H1 (cell line): ENCODE data around the gene ARTN. TPM values are rescaled to one million over a fixed set of nuclear protein-coding genes. Genes with fewer than 3 reads are reported as not detected.

Experiments used
- CTCF ChIA-PET: fragments of 300-600 bp; sonication (Branson Sonifier 250); formaldehyde crosslinking; loops from one replicate; lab custom pipeline; 2021; ENCODE audit not compliant: partially characterized antibody; lab: Charles Lee
- POLR2A ChIA-PET: fragments of 300-600 bp; sonication (Branson Sonifier 250); formaldehyde crosslinking; loops from one replicate; lab custom pipeline; 2021; ENCODE audit warnings: inconsistent platforms; ENCODE audit not compliant: partially characterized antibody; lab: Charles Lee
- DNase-seq, 2 experiments: peaks; one replicate each; pipeline versions ENCODE4 v3.0.0 to v3.0.0-alpha.2; 2010 to 2022; ENCODE audit warnings: low spot score in 2 of 2, low read depth in 1 of 2, mixed read lengths in 1 of 2
- FAIRE-seq: peaks from 2 replicates; lab custom pipeline; 2011; peaks lifted over from hg19 to GRCh38; lab: Jason Lieb, UNC
- H2AFZ ChIP-seq: 2 replicates; pipeline ENCODE4 v1.8.1; 2012; ENCODE audit warnings: low read length, inconsistent platforms
- H2AK5ac ChIP-seq: 2 replicates; pipeline ENCODE4 v1.6.1; 2013; ENCODE audit warnings: low read depth, low read length
- H2BK120ac ChIP-seq: replicated peaks from 2 replicates; pipeline ENCODE3; 2013; ENCODE audit warnings: low read depth, low read length, inconsistent platforms
- H2BK12ac ChIP-seq: 2 replicates; pipeline ENCODE4 v1.6.1; 2013; ENCODE audit warnings: low read depth, low read length
- H2BK15ac ChIP-seq: 2 replicates; pipeline ENCODE4 v1.6.1; 2013; ENCODE audit warnings: low read length
- H2BK20ac ChIP-seq: 2 replicates; pipeline ENCODE4 v1.6.1; 2013; ENCODE audit warnings: low read length
- H2BK5ac ChIP-seq: 2 replicates; pipeline ENCODE4 v1.6.1; 2013; ENCODE audit warnings: low read depth, low read length
- H3K14ac ChIP-seq: 2 replicates; pipeline ENCODE4 v1.6.1; 2013; ENCODE audit warnings: inconsistent platforms; ENCODE audit not compliant: insufficient read length
- H3K18ac ChIP-seq: 2 replicates; pipeline ENCODE4 v1.6.1; 2013; ENCODE audit warnings: low read length; ENCODE audit errors: extremely low read depth
- H3K23ac ChIP-seq: 2 replicates; pipeline ENCODE4 v1.6.1; 2013; ENCODE audit warnings: inconsistent platforms; ENCODE audit not compliant: insufficient read length
- H3K23me2 ChIP-seq: 2 replicates; pipeline ENCODE4 v1.6.1; 2013; ENCODE audit warnings: low read depth, low read length
- H3K27ac ChIP-seq: 2 replicates; pipeline ENCODE4 v1.6.1; 2011; ENCODE audit warnings: low read depth, low read length, inconsistent platforms
- H3K27me3 ChIP-seq, 4 experiments: replicated peaks in 1 of 4; 1 replicate in 1 of 4; 2 replicates in 3 of 4; pipeline versions ENCODE4 v1.6.1 to v1.8.1; 2011 to 2013; ENCODE audit warnings: low read length in 3 of 4, mild to moderate bottlenecking in 3 of 4, inconsistent platforms in 2 of 4, mixed read lengths in 2 of 4, moderate library complexity in 1 of 4; ENCODE audit not compliant: control insufficient read depth in 3 of 4, insufficient read depth in 3 of 4; ENCODE audit errors: extremely low read depth in 1 of 4
- H3K36me3 ChIP-seq, 4 experiments: 2 replicates each; pipeline versions ENCODE4 v1.6.1 to v1.8.1; 2011 to 2013; ENCODE audit warnings: mild to moderate bottlenecking in 4 of 4, low read length in 3 of 4, moderate library complexity in 2 of 4, control low read depth in 1 of 4, inconsistent platforms in 1 of 4; ENCODE audit not compliant: insufficient read depth in 4 of 4, control insufficient read depth in 2 of 4
- H3K4ac ChIP-seq: replicated peaks from 2 replicates; pipeline ENCODE3; 2013; ENCODE audit warnings: low read length, low read depth, mixed read lengths, inconsistent platforms; ENCODE audit not compliant: insufficient read length
- H3K4me1 ChIP-seq, 4 experiments: replicated peaks in 1 of 4; 1 replicate in 1 of 4; 2 replicates in 3 of 4; pipeline versions ENCODE4 v1.6.1 to v1.8.1; 2011 to 2013; ENCODE audit warnings: low read length in 3 of 4, inconsistent platforms in 2 of 4, mixed read lengths in 1 of 4; ENCODE audit not compliant: insufficient read depth in 4 of 4, control insufficient read depth in 3 of 4
- H3K4me2 ChIP-seq, 2 experiments: 2 replicates each; pipeline versions ENCODE4 v1.6.1 to v1.8.1; 2011 to 2013; ENCODE audit warnings: low read depth in 2 of 2, low read length in 2 of 2, control low read depth in 1 of 2, inconsistent platforms in 1 of 2, mild to moderate bottlenecking in 1 of 2; ENCODE audit not compliant: insufficient read depth in 1 of 2
- H3K4me3 ChIP-seq, 4 experiments: fragments of 200-600, 300-600 bp in 1 of 4; sonication (generic), shearing (Covaris generic), sonication (Bioruptor Twin) in 1 of 4; 2 replicates each; pipeline versions ENCODE4 v1.5.1 to v1.8.1; 2011 to 2016; ENCODE audit warnings: low read length in 4 of 4, low read depth in 3 of 4, control low read depth in 2 of 4, inconsistent platforms in 2 of 4, mild to moderate bottlenecking in 2 of 4, mixed read lengths in 1 of 4, moderate library complexity in 1 of 4; ENCODE audit not compliant: insufficient read depth in 2 of 4; ENCODE audit errors: extremely low read depth in 1 of 4
- H3K56ac ChIP-seq: replicated peaks from 2 replicates; pipeline ENCODE3; 2013; ENCODE audit warnings: low read depth, mild to moderate bottlenecking, mixed read lengths, low read length, inconsistent platforms; ENCODE audit not compliant: insufficient read length
- H3K79me1 ChIP-seq: 2 replicates; pipeline ENCODE4 v1.6.1; 2013; ENCODE audit warnings: low read depth, low read length, control low read depth
- H3K79me2 ChIP-seq, 2 experiments: 2 replicates each; pipeline versions ENCODE4 v1.6.1 to v1.8.1; 2012 to 2013; ENCODE audit warnings: low read length in 2 of 2, mild to moderate bottlenecking in 2 of 2, inconsistent platforms in 1 of 2; ENCODE audit not compliant: insufficient read depth in 2 of 2, control insufficient read depth in 1 of 2
- H3K9ac ChIP-seq, 4 experiments: replicated peaks in 1 of 4; 1 replicate in 1 of 4; 2 replicates in 3 of 4; pipeline versions ENCODE4 v1.6.1 to v1.8.1; 2011 to 2013; ENCODE audit warnings: low read depth in 3 of 4, low read length in 3 of 4, control low read depth in 2 of 4, mild to moderate bottlenecking in 2 of 4, moderate library complexity in 2 of 4, inconsistent platforms in 1 of 4; ENCODE audit errors: extremely low read depth in 1 of 4
- H3K9me3 ChIP-seq, 2 experiments: 2 replicates each; pipeline versions ENCODE4 v1.6.1 to v1.8.1; 2012 to 2013; ENCODE audit warnings: mild to moderate bottlenecking in 2 of 2, moderate library complexity in 2 of 2, control low read depth in 1 of 2, inconsistent platforms in 1 of 2, low read depth in 1 of 2, low read length in 1 of 2, mixed read lengths in 1 of 2; ENCODE audit not compliant: insufficient read depth in 2 of 2
- H4K20me1 ChIP-seq, 2 experiments: replicated peaks in 1 of 2; 2 replicates each; pipeline versions ENCODE3 to v1.8.1; 2011 to 2013; ENCODE audit warnings: inconsistent platforms in 2 of 2, low read length in 2 of 2, mild to moderate bottlenecking in 1 of 2; ENCODE audit not compliant: insufficient read depth in 2 of 2, control insufficient read depth in 1 of 2
- H4K5ac ChIP-seq: 2 replicates; pipeline ENCODE4 v1.6.1; 2013; ENCODE audit warnings: low read length, low read depth, mixed read lengths, inconsistent platforms; ENCODE audit not compliant: insufficient read length
- H4K8ac ChIP-seq: 2 replicates; pipeline ENCODE4 v1.8.0; 2013; ENCODE audit warnings: mild to moderate bottlenecking, moderate library complexity, low read length, inconsistent platforms; ENCODE audit not compliant: insufficient read depth; ENCODE audit errors: extremely low read depth
- H4K91ac ChIP-seq: replicated peaks from 2 replicates; pipeline ENCODE3; 2013; ENCODE audit warnings: low read length, mixed read lengths, inconsistent platforms; ENCODE audit not compliant: insufficient read length
- ASH2L ChIP-seq: fragments of 200-600, 300-600 bp; sonication (generic); IDR thresholded peaks from one replicate; pipeline ENCODE4 v1.7.1; 2017; ENCODE audit warnings: low read length
- BCL11A ChIP-seq, 2 experiments: IDR thresholded peaks; one replicate each; pipeline ENCODE4 v1.6.1; 2011; ENCODE audit warnings: low read depth in 2 of 2, low read length in 2 of 2, mild to moderate bottlenecking in 2 of 2
- CBX8 ChIP-seq: fragments of 300-800, 300-1000 bp; sonication (generic); IDR thresholded peaks from 2 replicates; pipeline ENCODE4 v1.7.1; 2016; ENCODE audit warnings: low read depth, low read length, borderline replicate concordance
- CREB1 ChIP-seq: IDR thresholded peaks from 2 replicates; pipeline ENCODE4 v1.6.1; 2012; ENCODE audit warnings: inconsistent platforms
- FOSL1 ChIP-seq: IDR thresholded peaks from 2 replicates; pipeline ENCODE4 v1.6.1; 2011; ENCODE audit warnings: mild to moderate bottlenecking, low read depth, low read length, moderate library complexity; ENCODE audit not compliant: insufficient read depth
- SAP30 ChIP-seq: fragments of 300-600 bp; sonication (generic); IDR thresholded peaks from 2 replicates; pipeline ENCODE4 v1.7.1; 2012; ENCODE audit warnings: low read length, moderate library complexity, mild to moderate bottlenecking, inconsistent platforms; ENCODE audit not compliant: insufficient read depth, insufficient replicate concordance
- SIX5 ChIP-seq: IDR thresholded peaks from 2 replicates; pipeline ENCODE4 v1.6.1; 2011; ENCODE audit warnings: mild to moderate bottlenecking, low read depth, low read length
- SP1 ChIP-seq: IDR thresholded peaks from 2 replicates; pipeline ENCODE4 v1.6.1; 2011; ENCODE audit warnings: low read depth, low read length
- WGBS, 2 experiments: shearing (Covaris generic) in 1 of 2; methylation state at CpG; one replicate each; pipeline versions ENCODE4 v1.1.6 to v1.1.7; 2013 to 2015; ENCODE audit warnings: low lambda C conversion rate in 2 of 2, mixed read lengths in 2 of 2, inconsistent platforms in 1 of 2, low coverage in 1 of 2, missing lambda C conversion rate in 1 of 2; ENCODE audit not compliant: insufficient replicate concordance in 2 of 2, insufficient coverage in 1 of 2, insufficient read length in 1 of 2; ENCODE audit errors: extremely low coverage in 1 of 2, missing lambda C conversion rate in 1 of 2; 5-methylcytosine and 5-hydroxymethylcytosine counted together
- polyA plus RNA-seq, 7 experiments: library from polyadenylated mRNA; depleted of rRNA in 3 of 7; stranded (reverse) in 5 of 7; unstranded in 2 of 7; fragments of >200 nt in 5 of 7; fragments of 200-250 nt in 2 of 7; gene quantifications; 1 replicate in 5 of 7; 2 replicates in 1 of 7; 4 replicates in 1 of 7; pipeline versions ENCODE4 v1.2.1 to v1.2.3, GENCODE V29; 2011 to 2013; ENCODE audit warnings: missing spikeins in 2 of 7, mixed read lengths in 2 of 7
- total RNA-seq: library from RNA; stranded (reverse); fragmentation: NEBNext Ultra II Directional; extraction: Animal tissue kit (Norgen Biotek cat#: 25700); gene quantifications from 2 replicates; pipeline ENCODE4 v1.2.1, GENCODE V29; 2021
- TF ChIP-seq, protein P1 (sequence below): IDR thresholded peaks from 2 replicates; pipeline ENCODE4 v1.6.1; 2012; ENCODE audit warnings: inconsistent platforms
- TF ChIP-seq, protein P2 (sequence below): IDR thresholded peaks from 2 replicates; pipeline ENCODE4 v1.6.1; 2012; ENCODE audit warnings: low read length, inconsistent platforms

The ARTN gene
- total and polyA plus RNA-seq, 2 of the 8 experiments (the other 6 are each of a cell fraction or from before 2014, with no cell fraction given), result 13.5 to 22.7 TPM

DNA sequence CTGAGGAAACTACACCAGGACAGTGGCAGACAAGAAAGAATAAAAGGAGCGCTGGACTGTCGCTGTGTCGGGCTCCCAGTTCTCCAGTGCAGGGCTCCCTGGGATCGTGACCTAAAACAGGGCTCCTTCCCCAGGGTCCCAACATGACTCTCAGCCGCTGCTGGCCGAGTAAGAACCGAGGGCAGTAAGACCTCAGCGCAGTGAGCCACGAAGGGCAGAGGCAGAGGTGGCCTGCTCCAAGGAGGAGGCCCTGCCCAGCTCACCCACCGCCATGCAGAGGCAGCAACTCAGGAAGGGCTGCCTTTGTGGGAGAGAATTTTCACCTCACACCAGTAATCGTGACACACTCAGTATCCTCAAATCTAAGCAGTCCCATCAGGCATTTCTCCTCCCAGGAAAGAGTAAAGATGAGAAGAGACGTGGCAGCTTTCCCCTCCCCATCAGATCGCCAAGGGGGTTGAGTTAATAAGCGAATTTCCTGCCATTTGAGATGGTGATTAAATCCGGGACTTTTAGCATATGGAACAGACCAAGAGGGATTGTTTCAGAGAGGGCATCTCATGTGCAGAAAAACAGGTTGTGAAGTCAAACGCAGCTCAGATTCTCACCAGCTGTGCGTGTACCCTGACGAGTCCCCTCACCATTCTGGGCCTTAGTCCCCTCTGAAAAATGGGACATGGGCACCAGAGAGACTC lies 19.8 kb upstream of the ARTN start:
- Histone ChIP-seq H3K79me2 (no peaks in the 10 kb centered on the region), H4K8ac (no peak overlapping the region), H3K9ac (no peak overlapping the region), H3K4me2 (no peak overlapping the region), H4K91ac (peak overlapping the region; percentile 60), H2BK12ac (0 out of 2 replicates have a peak overlapping the region, but pooled peaks have one; percentile 31), H3K36me3 (no peaks in the 10 kb centered on the region), H3K23ac (no peak overlapping the region), H3K79me1 (no peaks in the 10 kb centered on the region), H2BK120ac (no peak overlapping the region), H2AK5ac (0 out of 2 replicates have a peak overlapping the region, but pooled peaks have one; percentile 19), H2BK20ac (peak overlapping the region; percentile 53; the same call in 1 of the 2 replicates), H2BK15ac (peak overlapping the region; percentile 66; the same call in 1 of the 2 replicates), H2AFZ (no peak overlapping the region), H3K23me2 (no peaks in the 10 kb centered on the region), H3K4me1 (peaks cover 3 to 21% (median 7%) of the 10 kb centered on the region in 4 experiments), H3K56ac (no peak overlapping the region), H2BK5ac (peak overlapping the region; percentile 62; the same call in 1 of the 2 replicates), H3K4ac (no peak overlapping the region), H3K27me3 (no peaks in the 10 kb centered on the region), H4K20me1 (no peaks in the 10 kb centered on the region), H3K14ac (no peak overlapping the region), H3K9me3 (no peaks in the 10 kb centered on the region), H4K5ac (no peak overlapping the region), H3K27ac (no peak overlapping the region), H3K4me3 (no peak overlapping the region), H3K18ac (peak overlapping the region; percentile 75; the same call in 1 of the 2 replicates)
- WGBS, 2 experiments, result 81% methylated on average over 18 of the region's 18 CpGs; no CpG with 5 or more reads in 1 of the 2 experiments
- POLR2A ChIA-PET, result interaction anchor here (0.9 to 3.3 kb wide), 8 partner anchors 11 to 148 kb away, joined by 3 to 15 read pairs (median 3); partner anchors contain the start of gene ARTN
- CTCF ChIA-PET, result interaction anchor here (0.6 to 11.2 kb wide), 11 partner anchors 13 to 150 kb away, joined by 3 to 126 read pairs (median 4); partner anchors contain the start of gene ARTN
- FAIRE-seq (no peak), DNase-seq (no peak)
- TF ChIP-seq, protein P1, sequence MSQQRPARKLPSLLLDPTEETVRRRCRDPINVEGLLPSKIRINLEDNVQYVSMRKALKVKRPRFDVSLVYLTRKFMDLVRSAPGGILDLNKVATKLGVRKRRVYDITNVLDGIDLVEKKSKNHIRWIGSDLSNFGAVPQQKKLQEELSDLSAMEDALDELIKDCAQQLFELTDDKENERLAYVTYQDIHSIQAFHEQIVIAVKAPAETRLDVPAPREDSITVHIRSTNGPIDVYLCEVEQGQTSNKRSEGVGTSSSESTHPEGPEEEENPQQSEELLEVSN, result no peak
- TF ChIP-seq BCL11A (IDR thresholded peaks at IDR 0.05; ENCODE audit: low read depth in 2 of 2, low read length in 2 of 2) (no peak), CBX8 (no peak), FOSL1 (no peak), SAP30 (no peak), SIX5 (no peak), SP1 (no peak), CREB1 (no peak), ASH2L (no peak)
- TF ChIP-seq, protein P2, sequence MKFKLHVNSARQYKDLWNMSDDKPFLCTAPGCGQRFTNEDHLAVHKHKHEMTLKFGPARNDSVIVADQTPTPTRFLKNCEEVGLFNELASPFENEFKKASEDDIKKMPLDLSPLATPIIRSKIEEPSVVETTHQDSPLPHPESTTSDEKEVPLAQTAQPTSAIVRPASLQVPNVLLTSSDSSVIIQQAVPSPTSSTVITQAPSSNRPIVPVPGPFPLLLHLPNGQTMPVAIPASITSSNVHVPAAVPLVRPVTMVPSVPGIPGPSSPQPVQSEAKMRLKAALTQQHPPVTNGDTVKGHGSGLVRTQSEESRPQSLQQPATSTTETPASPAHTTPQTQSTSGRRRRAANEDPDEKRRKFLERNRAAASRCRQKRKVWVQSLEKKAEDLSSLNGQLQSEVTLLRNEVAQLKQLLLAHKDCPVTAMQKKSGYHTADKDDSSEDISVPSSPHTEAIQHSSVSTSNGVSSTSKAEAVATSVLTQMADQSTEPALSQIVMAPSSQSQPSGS, result no peak
